ENCODE measurements around the gene TWF2.
"Not testable (repeated sequence)": the region's sequence is repeated elsewhere in the genome, so short reads cannot be mapped to it uniquely, and the experiment has no call there.

Gene TWF2

DNA sequence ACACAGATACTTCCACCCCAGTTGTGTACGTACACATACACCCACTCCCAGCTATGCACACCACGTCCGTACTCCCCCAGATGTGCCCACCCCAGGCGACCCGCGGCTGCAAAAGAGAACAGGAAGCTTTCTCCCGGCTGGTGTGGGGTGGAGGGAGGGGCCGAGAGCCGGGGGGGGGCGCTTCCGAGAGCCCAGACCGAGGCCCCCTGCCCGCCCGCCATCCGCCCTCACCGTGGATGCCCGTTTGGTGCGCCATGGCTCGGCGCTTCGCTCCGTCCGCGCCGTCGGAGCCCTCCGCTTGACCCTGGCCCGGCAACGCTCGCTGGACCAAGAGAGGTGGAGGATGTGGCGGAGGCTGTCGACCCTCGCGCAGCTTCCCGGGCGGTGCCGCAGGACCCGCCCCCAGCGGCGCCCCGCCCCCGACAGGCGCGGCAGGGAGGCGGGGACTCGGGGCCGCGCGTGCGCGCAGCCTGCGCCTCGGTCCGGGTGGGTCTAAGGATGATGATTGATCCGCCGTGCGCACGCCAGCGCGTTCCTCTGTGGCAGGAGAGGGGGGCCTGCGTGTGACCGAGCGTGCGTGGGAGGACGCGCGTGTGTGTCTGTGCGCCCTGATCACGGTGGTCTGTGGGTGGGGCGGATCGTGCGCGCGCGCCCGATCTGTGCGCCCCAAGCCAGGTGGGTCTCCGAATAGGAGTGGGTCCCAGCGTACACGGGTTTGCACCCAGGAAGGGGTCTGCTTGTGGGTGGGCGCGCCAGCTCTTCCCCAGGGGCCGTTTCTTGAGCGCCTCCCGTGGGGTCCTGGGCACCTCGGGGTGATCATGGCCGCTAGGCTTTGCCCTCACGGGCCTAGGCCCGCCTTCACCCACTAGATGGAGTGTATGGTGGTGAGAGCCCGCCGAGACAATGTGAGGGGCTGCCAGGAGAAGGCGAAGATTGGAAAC lies at the start of gene TWF2:
Gene TWF2, minus strand, starts transcription at position 398 of the 941 bp plus-strand sequence. Its CDS starts 142 bp downstream, at position 256.
- peak; percentile 84 to 85 for DNase-seq (ENCODE audit: low read depth in 2 of 2)

GRCh38 chr3:52288674-52289073 lies 49.7 kb upstream of the TWF2 start:
- DNase-seq (ENCODE audit: low read depth in 2 of 2), result no peak

DNA sequence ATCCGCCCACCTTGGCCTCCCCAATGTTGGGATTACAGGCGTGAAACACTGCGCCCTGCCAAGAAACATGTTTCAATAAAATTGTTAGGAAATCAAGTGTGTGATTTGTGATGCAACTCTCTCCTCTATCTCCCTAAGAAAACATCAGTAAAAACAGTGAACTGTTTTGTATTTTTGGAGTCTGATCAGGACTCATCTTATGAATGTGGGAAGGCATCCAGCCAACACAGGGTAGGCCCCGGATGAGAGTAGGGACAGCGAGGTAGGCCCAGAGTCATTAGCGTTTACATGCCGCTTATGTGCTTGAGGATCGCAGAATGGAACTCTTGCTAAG lies 47.8 kb upstream of the TWF2 start:
- DNase-seq (ENCODE audit: low read depth in 2 of 2), result no peak

- DNase-seq (ENCODE audit: low read depth in 2 of 2), result not testable (repeated sequence)
Measured at GRCh38 chr3:52284051-52284450, 45.1 kb upstream of the TWF2 start.

DNA sequence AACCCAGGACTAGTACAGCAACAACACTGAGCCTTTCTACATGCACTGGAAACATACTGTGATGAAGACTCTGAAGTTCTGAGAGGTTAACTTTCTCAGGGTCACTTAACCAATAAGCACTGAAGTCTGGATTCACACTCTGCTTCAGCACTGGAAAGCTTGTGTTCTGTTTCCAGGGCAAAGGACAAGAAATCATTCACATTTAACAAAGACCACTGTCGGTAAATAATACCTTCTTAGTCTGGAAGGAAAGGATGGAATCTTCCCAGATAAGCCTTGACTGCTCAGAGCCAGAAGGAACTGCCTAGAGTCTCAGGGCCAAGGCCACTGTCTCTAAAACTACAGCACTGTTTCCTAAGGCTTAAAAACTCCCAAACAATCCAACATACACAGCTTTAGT lies 44.3 kb upstream of the TWF2 start:
- no peak for DNase-seq (ENCODE audit: low read depth in 2 of 2)

- no peak for DNase-seq (ENCODE audit: low read depth in 2 of 2)
Measured at GRCh38 chr3:52281981-52282801, 43.2 kb upstream of the TWF2 start.

- no peak for DNase-seq (ENCODE audit: low read depth in 2 of 2)
Measured at GRCh38 chr3:52280050-52280461, 41.1 kb upstream of the TWF2 start.

- DNase-seq (ENCODE audit: low read depth in 2 of 2), result no peak
Measured at GRCh38 chr3:52279596-52279995, 40.6 kb upstream of the TWF2 start.

DNA sequence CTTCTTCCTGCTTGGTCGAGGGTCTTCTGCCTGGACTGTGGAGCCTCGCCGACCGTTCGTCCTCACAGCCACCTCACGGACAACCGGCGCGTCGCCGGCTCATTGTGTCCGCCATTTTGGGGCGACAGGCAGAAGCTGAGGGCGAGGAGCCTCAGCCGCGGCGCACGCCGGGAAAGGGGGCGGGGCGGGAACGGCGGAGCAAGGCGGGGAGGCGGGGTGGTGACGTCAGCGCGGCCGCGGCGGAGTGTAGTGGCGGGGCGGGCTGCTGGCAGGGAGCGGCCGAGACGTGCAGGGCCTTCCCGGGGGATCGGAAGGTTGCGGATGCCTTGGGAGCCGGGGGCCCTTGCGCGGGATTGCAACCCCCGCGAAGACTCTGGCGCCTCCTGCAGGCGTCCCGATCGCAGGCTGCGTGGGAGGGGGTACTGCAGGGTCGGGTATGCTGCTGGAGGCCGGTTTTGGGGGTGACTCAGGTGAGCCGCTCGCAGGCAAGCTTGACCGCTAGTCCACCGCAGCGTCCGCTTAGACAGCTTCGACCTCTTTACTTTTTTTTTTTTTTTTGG lies 39.6 kb upstream of the TWF2 start, which contains the start of gene WDR82:
Gene WDR82, minus strand, starts transcription at position 140 of the 560 bp plus-strand sequence. CDS start 288 bp downstream, outside the sequence.
- DNase-seq (ENCODE audit: low read depth in 2 of 2), result peak; percentile 96 to 98

DNA sequence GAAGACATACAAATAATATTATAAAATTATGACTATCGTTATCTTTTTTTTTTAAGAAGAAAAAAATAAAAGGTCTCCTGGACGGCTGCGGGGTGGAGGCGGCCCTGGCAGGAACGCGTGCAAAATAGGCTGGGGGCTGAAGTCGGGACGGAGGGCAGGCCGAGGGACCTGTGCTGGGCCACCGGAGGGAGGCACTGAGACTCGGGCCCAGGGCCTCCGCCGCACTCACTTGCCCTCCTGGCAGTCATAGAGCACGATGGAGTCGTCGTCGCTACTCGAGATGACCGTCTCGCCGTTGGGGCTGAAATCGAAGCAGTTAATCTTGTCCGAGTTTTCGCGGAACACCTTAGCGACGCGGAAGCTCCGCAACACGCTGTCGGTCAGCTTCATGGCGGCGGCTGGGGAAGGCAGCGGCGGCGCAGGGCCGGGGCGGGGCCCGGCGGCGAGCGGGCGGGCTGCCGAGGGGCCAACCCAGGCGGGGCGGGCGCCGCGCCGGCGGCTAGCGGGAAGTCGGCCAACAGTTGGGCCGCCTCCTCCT lies 39.1 kb upstream of the TWF2 start:
- DNase-seq (ENCODE audit: low read depth in 2 of 2), result peak; percentile 34 to 45

DNA sequence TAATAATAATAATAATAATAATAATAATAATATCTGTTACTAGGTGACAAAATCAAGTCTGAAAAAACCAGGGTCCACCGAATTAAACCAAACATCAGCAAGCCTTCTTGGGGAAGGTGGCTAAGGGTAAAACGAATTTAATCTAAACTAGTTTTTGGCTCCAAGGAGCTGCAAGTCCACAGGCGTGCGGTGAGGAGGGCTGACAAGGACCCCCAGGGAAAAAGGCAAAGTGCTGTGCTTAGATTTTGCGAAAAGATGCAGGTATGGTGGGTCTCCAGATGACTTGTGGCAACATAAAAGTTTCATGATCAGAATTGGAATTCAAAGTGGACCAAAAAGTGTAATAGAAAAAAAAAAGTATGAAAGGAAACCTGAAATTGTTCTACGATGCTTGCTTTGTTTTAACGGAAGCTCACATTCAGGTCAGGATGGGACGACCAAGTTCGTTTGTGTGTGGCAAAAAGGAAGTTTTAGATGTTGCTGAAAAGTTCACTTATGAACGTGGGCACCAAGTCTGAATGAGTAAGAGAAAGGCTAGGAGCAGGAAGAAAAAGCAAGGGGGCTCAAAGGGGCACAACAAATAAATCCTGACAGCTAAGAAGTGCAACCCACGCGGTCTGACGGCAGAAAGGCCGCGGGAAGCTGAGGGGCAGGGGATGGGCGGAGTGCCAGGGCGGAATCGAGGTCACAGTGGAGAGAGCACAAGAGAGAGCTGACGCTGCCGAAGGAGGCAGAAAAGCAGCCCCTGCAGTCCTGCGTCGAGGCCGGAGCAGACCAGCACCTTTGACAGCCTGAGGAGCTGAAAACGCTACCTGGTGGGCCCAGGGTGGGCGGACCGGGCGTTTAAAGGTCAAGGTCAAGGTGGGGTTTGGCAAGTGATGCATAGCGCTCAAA lies 38.4 kb upstream of the TWF2 start:
- peak; percentile 75 to 76 for DNase-seq (ENCODE audit: low read depth in 2 of 2)

GRCh38 chr3:52274781-52275180 lies 35.8 kb upstream of the TWF2 start:
- not testable (repeated sequence) for DNase-seq (ENCODE audit: low read depth in 2 of 2)

DNA sequence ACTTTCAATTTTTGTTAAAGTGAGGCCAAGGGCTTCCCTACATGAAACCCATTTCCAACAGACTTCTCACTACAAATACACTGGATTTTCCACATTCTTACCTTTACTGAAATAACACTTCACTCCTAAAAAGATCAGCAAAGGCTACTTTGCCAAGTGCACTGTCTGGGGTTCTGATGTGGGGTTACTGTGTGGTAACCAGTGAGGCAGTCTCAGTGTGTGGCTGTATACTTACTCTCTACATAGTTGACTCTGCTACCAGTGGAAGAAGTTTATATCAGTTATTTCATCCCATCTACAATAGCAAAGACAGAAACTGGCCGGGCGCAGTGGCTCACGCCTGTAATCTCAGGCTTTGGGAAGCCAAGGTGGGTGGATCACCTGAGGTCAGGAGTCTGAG lies 33.9 kb upstream of the TWF2 start:
- no peak for DNase-seq (ENCODE audit: low read depth in 2 of 2)

DNA sequence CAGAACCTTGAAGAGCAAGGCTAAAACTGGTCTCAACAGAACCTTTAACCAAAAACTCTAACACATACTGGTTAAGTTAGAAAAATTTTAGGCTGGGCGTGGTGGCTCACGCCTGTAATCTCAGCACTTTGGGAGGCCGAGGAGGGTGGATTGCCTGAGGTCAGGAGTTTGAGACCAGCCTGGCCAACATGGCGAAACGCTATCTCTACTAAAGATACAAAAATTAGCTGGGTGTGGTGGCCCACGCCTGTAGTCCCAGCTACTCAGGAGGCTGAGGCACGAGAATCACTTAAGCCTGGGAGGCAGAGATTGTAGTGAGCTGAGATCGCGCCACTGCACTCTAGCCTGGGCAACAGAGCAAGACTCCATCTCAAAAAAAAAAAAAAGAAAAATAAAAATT lies 33.2 kb upstream of the TWF2 start:
- DNase-seq (ENCODE audit: low read depth in 2 of 2), result not testable (repeated sequence)

GRCh38 chr3:52270252-52270754 lies 31.3 kb upstream of the TWF2 start:
- no peak for DNase-seq (ENCODE audit: low read depth in 2 of 2)

GRCh38 chr3:52269776-52270175 lies 30.8 kb upstream of the TWF2 start:
- no peak for DNase-seq (ENCODE audit: low read depth in 2 of 2)

DNA sequence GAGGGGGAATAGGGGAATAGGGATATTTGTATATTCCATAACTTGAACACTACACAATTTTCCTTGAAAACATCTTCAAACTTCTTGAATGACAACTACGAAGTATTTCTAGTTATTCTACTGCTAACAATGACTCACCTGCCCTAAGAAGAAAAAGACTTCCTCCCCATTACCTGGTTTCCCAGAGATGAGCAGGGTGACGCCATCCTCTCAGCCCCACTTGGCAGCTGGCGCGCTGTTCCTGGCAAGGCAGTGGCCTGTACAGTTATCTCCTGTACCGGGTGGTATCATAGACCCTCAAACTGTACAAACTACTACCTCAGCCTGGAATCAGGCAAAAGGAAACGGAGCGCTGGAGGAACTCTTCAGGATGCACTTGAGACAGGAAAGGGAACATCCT lies 29.1 kb upstream of the TWF2 start:
- no peak for DNase-seq (ENCODE audit: low read depth in 2 of 2)

- DNase-seq (ENCODE audit: low read depth in 2 of 2), result no peak
Measured at GRCh38 chr3:52265387-52265786, 26.4 kb upstream of the TWF2 start.

GRCh38 chr3:52262447-52262846 lies 23.5 kb upstream of the TWF2 start:
- DNase-seq (ENCODE audit: low read depth in 2 of 2), result no peak

DNA sequence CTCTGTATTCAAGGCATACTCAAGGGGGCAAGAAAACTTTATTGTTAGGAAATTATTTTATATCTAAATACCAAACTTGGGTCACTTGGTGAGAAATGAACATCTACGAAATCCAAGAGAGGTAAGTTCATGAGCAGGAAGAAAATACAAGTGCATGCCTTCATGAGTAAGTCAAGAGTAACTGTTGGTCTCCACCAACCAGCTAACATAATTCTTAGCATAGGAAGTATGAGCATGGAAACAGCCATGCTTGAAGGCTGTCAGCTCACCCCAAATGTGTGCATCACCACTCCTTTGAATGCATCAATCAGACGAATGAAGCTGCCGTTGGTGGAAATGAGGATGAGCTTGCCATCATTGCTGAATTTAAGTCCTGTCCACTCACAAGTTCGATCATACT lies 20.5 kb upstream of the TWF2 start:
- DNase-seq (ENCODE audit: low read depth in 2 of 2), result no peak

DNA sequence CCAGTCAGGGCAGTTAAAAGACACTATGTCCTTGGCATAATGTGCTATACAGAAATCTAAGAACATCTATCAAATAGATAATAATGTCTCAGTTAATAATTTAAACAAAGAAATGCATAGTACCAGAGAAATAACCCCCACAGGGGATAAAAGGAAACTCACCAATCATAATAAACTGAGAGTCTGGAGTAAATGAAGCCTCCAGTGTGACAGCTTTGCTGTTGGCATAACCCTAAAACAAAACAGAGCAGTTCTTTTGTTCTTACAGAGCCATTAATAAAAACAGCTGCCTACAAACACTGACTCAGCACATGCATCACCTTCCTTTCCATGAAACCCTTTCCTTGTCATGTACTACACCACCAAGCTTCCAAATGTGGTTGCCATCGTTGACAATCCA lies 20.1 kb upstream of the TWF2 start:
- DNase-seq (ENCODE audit: low read depth in 2 of 2), result no peak
